Loucy (cell line): ENCODE results near the gene DUSP11.
A peak's percentile ranks its signal among the peaks of the same experiment; 100 is the strongest.

ENCODE experiments used
- H2AFZ ChIP-seq: fragments of 200-600 bp; sonication (generic); 2 replicates; pipeline ENCODE4 v1.6.0; 2016; ENCODE audit warnings: antibody characterized with exemption, mild to moderate bottlenecking, low read length, moderate library complexity
- H3F3A ChIP-seq: fragments of 200-600 bp; 2 replicates; pipeline ENCODE4 v1.6.0; 2016; ENCODE audit warnings: antibody characterized with exemption, low read depth, mild to moderate bottlenecking
- H3K27me3 ChIP-seq: fragments of 200-600 bp; sonication (generic); 2 replicates; pipeline ENCODE4 v1.6.1; 2014; ENCODE audit warnings: low read length, mild to moderate bottlenecking; ENCODE audit not compliant: insufficient read depth, poor library complexity, severe bottlenecking
- H3K36me3 ChIP-seq: fragments of 200-600 bp; sonication (generic); 2 replicates; pipeline ENCODE4 v1.6.1; 2016; ENCODE audit warnings: low read length; ENCODE audit not compliant: insufficient read depth
- H3K4me1 ChIP-seq: fragments of 200-600 bp; sonication (generic); 2 replicates; pipeline ENCODE4 v1.5.1; 2014; ENCODE audit warnings: low read length, mild to moderate bottlenecking; ENCODE audit not compliant: insufficient read depth, poor library complexity, severe bottlenecking
- H3K4me2 ChIP-seq: fragments of 200-600 bp; sonication (generic); 2 replicates; pipeline ENCODE4 v1.6.0; 2014; ENCODE audit warnings: antibody characterized with exemption, low read length, low read depth, mild to moderate bottlenecking; ENCODE audit not compliant: poor library complexity, severe bottlenecking
- H3K4me3 ChIP-seq: fragments of 200-600 bp; sonication (generic); 2 replicates; pipeline ENCODE4 v1.5.1; 2014; ENCODE audit warnings: low read length, mild to moderate bottlenecking, mixed read lengths; ENCODE audit not compliant: poor library complexity, severe bottlenecking
- H3K79me2 ChIP-seq: fragments of 200-600 bp; sonication (generic); 2 replicates; pipeline ENCODE4 v1.6.1; 2014; ENCODE audit warnings: low read length; ENCODE audit not compliant: insufficient read depth
- H3K9ac ChIP-seq: fragments of 200-600 bp; sonication (generic); 2 replicates; pipeline ENCODE4 v1.6.0; 2014; ENCODE audit warnings: mild to moderate bottlenecking, low read depth, low read length, moderate library complexity; ENCODE audit not compliant: poor library complexity, severe bottlenecking
- H3K9me2 ChIP-seq: fragments of 200-600 bp; sonication (generic); replicated peaks from 2 replicates; pipeline ENCODE4 v1.6.1; 2016; ENCODE audit warnings: low read depth, low read length, mixed read lengths
- H3K9me3 ChIP-seq: fragments of 200-600 bp; sonication (generic); 2 replicates; pipeline ENCODE4 v1.6.1; 2014; ENCODE audit warnings: mild to moderate bottlenecking, antibody characterized with exemption, low read length, low read depth; ENCODE audit not compliant: insufficient read depth
- H4K20me1 ChIP-seq: fragments of 200-600 bp; sonication (generic); 2 replicates; pipeline ENCODE4 v1.6.0; 2014; ENCODE audit warnings: antibody characterized with exemption, low read length, mild to moderate bottlenecking; ENCODE audit not compliant: insufficient read depth, poor library complexity, severe bottlenecking
- EZH2phosphoT487 ChIP-seq: fragments of 200-600 bp; IDR thresholded peaks from 2 replicates; pipeline ENCODE4 v1.6.1; 2018; ENCODE audit warnings: antibody characterized with exemption, mild to moderate bottlenecking, moderate library complexity, borderline replicate concordance
- TF ChIP-seq, protein P1 (sequence below): fragments of 200-600 bp; sonication (generic); conservative IDR thresholded peaks from 2 replicates; pipeline ENCODE4 v1.5.1; 2014; ENCODE audit warnings: mild to moderate bottlenecking, antibody characterized with exemption, low read length

Gene DUSP11

DNA sequence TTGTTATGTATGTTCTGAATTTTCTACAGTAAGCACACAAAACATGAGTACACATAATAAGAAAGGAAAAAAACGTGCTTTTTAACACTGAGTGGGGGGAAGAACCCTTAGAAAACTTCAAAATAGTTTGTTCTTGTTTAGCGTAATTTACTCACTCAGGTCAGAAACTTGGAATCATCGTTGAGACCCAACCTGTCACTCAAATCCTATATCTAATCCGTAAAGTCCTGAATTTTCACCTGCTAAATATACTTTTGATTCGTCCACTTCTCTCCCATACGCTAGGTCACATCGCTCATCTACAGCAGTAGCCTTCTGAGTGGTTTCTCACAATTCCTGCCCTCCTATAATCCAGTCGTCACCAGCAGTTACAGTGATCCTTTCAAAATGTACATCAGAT is 43.5 kb downstream of the DUSP11 start:
- H3F3A ChIP-seq = no peaks in the 10 kb centered on the region; the same call in 1 of the 2 replicates
- peaks cover 23% of the 10 kb centered on the region; the same call in 1 of the 2 replicates for H3K36me3 ChIP-seq
- no peaks in the 10 kb centered on the region for H3K9me2 ChIP-seq
- H3K9ac ChIP-seq = peak overlapping the region; percentile 93
- peaks cover 28% of the 10 kb centered on the region for H3K79me2 ChIP-seq
- TF ChIP-seq EZH2phosphoT487 = no peak
- TF ChIP-seq, protein P1, sequence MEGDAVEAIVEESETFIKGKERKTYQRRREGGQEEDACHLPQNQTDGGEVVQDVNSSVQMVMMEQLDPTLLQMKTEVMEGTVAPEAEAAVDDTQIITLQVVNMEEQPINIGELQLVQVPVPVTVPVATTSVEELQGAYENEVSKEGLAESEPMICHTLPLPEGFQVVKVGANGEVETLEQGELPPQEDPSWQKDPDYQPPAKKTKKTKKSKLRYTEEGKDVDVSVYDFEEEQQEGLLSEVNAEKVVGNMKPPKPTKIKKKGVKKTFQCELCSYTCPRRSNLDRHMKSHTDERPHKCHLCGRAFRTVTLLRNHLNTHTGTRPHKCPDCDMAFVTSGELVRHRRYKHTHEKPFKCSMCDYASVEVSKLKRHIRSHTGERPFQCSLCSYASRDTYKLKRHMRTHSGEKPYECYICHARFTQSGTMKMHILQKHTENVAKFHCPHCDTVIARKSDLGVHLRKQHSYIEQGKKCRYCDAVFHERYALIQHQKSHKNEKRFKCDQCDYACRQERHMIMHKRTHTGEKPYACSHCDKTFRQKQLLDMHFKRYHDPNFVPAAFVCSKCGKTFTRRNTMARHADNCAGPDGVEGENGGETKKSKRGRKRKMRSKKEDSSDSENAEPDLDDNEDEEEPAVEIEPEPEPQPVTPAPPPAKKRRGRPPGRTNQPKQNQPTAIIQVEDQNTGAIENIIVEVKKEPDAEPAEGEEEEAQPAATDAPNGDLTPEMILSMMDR = no peak
- H3K9me3 ChIP-seq = no peaks in the 10 kb centered on the region
- peak overlapping the region; percentile 95 for H3K4me2 ChIP-seq
- peaks cover 40% of the 10 kb centered on the region for H3K27me3 ChIP-seq
- peaks cover 22% of the 10 kb centered on the region for H3K4me1 ChIP-seq
- H3K4me3 ChIP-seq = peak overlapping the region; percentile 94
- H2AFZ ChIP-seq = 0 out of 2 replicates have a peak overlapping the region, but pooled peaks have one; percentile 85
- peaks cover 16% of the 10 kb centered on the region for H4K20me1 ChIP-seq

DNA sequence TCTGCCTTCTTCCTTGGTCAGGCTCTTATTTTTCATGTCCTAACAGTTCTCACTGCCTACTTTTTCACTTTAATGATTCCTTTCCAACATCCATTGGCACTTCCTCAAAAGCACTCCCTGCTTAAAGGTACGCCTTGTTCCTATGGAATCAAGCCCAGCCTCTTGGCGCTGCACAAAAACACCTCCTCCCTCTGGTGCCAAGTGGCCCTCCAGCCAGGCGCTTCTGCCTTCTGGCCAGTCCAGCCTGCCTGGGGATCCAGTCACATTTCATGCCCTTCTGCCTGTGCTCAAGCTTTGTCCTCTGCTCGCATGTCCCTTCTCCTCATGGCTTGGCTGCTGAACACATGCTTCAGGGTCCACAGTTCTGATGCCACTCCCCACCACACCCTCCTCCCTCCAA is 49.1 kb downstream of the DUSP11 start:
- no peak overlapping the region for H3K4me3 ChIP-seq
- H3K9me2 ChIP-seq = no peaks in the 10 kb centered on the region
- H3K4me2 ChIP-seq = no peak overlapping the region
- TF ChIP-seq EZH2phosphoT487 = no peak
- TF ChIP-seq, protein P1 = no peak
- peaks cover 42% of the 10 kb centered on the region; the same call in 1 of the 2 replicates for H3K36me3 ChIP-seq
- H3K27me3 ChIP-seq = no peaks in the 10 kb centered on the region
- peaks cover 16% of the 10 kb centered on the region for H3K79me2 ChIP-seq
- no peak overlapping the region for H3K9ac ChIP-seq
- no peak overlapping the region for H2AFZ ChIP-seq
- H3F3A ChIP-seq = no peaks in the 10 kb centered on the region
- H4K20me1 ChIP-seq = peaks cover 4% of the 10 kb centered on the region
- H3K4me1 ChIP-seq = peaks cover 5% of the 10 kb centered on the region
- H3K9me3 ChIP-seq = no peaks in the 10 kb centered on the region

DNA sequence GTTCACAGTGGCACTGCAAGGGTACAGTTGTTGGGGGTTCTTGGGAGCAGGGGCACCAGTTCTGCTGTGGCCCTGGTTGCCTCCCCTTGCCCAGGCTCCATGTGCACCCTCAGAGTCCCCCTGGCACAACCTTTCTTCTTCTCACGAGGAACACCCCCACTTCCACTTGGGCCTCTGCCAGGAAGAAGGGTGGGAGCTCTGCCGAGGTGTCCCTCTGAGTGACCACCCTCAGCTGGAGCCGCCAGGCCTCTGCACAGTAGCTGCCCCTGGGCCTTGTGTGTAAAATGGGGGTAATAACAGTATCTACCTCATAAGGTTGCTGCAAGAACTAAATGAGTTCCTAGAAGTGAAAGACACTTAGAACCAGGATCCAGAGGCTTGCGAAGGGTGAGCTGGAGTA is 51.2 kb downstream of the DUSP11 start:
- no peaks in the 10 kb centered on the region for H3K9me3 ChIP-seq
- H3K9ac ChIP-seq = no peak overlapping the region
- H2AFZ ChIP-seq = no peak overlapping the region
- H3F3A ChIP-seq = no peaks in the 10 kb centered on the region
- no peaks in the 10 kb centered on the region for H4K20me1 ChIP-seq
- H3K4me1 ChIP-seq = no peaks in the 10 kb centered on the region
- TF ChIP-seq, protein P1 = no peak
- no peak for TF ChIP-seq EZH2phosphoT487
- H3K36me3 ChIP-seq = peaks cover 37% of the 10 kb centered on the region; the same call in 1 of the 2 replicates
- H3K4me2 ChIP-seq = no peak overlapping the region
- no peaks in the 10 kb centered on the region for H3K27me3 ChIP-seq
- H3K79me2 ChIP-seq = no peaks in the 10 kb centered on the region
- no peak overlapping the region for H3K4me3 ChIP-seq
- no peaks in the 10 kb centered on the region for H3K9me2 ChIP-seq
